Peyer's patch (tissue), 4 donors: Measurements from ENCODE around the gene ISY1.

Experiments
- CTCF ChIP-seq, 6 experiments: fragments of 450-650 bp in 4 of 6; fragments of 200-600 bp in 2 of 6; sonication (generic) in 1 of 6; IDR thresholded peaks; one replicate each; pipeline ENCODE4 v1.5.1; 2017 to 2019; ENCODE audit warnings: antibody characterized with exemption in 6 of 6, mild to moderate bottlenecking in 3 of 6, moderate library complexity in 1 of 6
- POLR2A ChIP-seq, 2 donors: fragments of 450-650 bp; IDR thresholded peaks; one replicate each; pipeline ENCODE4 v1.5.1; 2017; ENCODE audit warnings: antibody characterized with exemption in 2 of 2, mild to moderate bottlenecking in 2 of 2, moderate library complexity in 2 of 2

- TF ChIP-seq CTCF (IDR thresholded peaks at IDR 0.05) = no peak
- no peak for TF ChIP-seq POLR2A (IDR thresholded peaks at IDR 0.05)
Measured at GRCh38 chr3:129204473-129204872, 43.6 kb upstream of the ISY1 start.
